ENCODE data around the gene ACACA. TPM values are rescaled to one million over a fixed set of nuclear protein-coding genes. Genes with fewer than 3 reads are reported as not detected.
"Not testable (repeated sequence)": the region's sequence is repeated elsewhere in the genome, so short reads cannot be mapped to it uniquely, and the experiment has no call there.

The ACACA gene
- total RNA-seq, 1 experiment from 2014 or later = 41.7 TPM

GRCh38 chr17:37100231-37100630 lies 306.4 kb downstream of the ACACA start:
- DNase-seq (ENCODE audit: low spot score) = no peak

- no peak for DNase-seq (ENCODE audit: low spot score)
Measured at GRCh38 chr17:37098910-37099664, 307.5 kb downstream of the ACACA start.

DNA sequence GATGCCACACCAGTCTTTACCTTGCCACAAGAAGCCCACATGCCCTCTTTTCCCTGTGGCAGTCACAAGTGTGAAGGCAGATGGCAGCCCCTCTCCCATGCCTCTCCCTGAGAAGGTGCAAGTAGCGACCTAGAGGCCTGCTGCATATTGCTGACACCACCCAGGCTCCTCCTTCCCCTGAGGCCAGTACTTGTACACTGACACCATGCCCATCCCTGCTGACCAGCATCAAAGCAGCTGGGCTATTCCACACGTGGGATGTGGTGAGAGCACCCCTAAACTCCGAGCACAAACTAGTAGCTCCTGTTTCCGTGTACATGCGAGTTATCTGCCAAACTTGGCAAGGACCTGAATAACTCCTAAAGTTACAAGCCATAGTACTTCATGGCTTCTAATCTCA lies 308.5 kb downstream of the ACACA start:
- DNase-seq (ENCODE audit: low spot score) = no peak

- no peak for DNase-seq (ENCODE audit: low spot score)
Measured at GRCh38 chr17:37097154-37097553, 309.5 kb downstream of the ACACA start.

GRCh38 chr17:37096071-37096470 lies 310.6 kb downstream of the ACACA start:
- no peak for DNase-seq (ENCODE audit: low spot score)

DNA sequence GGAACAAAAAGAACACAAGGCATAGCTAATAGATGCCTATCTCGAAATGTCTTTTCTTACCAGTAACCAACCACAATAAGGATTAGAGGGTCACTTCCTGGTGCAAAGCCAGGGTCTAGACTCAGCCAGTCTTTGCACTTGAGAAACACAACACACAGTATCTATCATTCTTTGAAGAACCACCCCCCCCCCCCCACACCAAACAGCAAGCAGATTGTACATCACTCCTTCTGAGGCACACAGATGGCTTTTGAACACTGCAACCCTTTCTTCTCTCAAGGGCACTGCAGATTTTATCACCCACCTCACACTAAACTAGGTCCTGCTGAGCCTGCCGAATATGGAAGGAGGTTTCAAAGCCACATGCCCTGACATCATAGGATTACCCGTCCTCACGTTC lies 312.2 kb downstream of the ACACA start:
- no peak for DNase-seq (ENCODE audit: low spot score)

- no peak for DNase-seq (ENCODE audit: low spot score)
Measured at GRCh38 chr17:37092701-37093100, 313.9 kb downstream of the ACACA start.

GRCh38 chr17:37092071-37092470 lies 314.6 kb downstream of the ACACA start:
- peak; percentile 47 for DNase-seq (ENCODE audit: low spot score)

GRCh38 chr17:37090941-37091340 lies 315.7 kb downstream of the ACACA start:
- no peak for DNase-seq (ENCODE audit: low spot score)

DNA sequence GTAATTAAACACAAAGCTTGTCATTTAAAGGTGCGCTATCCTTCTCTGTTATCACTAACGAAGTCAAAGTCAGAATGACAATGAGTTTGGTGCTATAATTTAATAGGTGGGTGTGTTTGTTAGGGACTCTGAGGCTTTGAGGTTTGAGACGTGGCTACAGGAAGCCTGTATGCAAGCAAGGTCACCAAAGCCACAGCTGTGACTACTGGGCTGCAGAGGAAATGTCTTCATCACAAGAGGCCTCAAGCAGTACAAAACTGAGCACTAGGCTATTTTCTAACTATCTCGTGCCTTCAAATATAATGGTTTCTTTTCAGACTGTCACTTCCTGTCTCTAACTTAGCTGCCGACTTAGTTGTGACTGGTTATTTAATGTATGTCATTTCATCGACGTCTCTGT lies 316.7 kb downstream of the ACACA start:
- DNase-seq (ENCODE audit: low spot score) = no peak

DNA sequence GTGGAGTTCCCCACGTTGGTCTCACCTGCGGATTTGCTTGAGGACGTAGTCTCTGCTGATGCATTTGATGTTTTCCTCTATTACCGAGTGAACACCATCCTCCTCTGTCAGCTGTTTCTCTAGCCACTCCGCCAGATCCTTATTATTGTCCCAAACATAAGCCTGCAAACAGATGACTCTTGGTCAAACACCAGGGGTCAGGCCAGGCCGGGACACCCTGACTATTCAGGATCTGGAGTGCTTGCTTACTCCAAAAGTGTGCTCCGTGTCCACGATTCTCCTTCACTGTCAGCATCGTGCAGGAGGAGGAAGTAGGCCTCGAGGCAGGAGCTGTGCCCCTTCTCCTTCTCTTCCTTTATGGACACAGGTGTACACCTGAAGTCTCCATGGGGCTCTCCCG lies 317.7 kb downstream of the ACACA start:
- DNase-seq (ENCODE audit: low spot score) = no peak

DNA sequence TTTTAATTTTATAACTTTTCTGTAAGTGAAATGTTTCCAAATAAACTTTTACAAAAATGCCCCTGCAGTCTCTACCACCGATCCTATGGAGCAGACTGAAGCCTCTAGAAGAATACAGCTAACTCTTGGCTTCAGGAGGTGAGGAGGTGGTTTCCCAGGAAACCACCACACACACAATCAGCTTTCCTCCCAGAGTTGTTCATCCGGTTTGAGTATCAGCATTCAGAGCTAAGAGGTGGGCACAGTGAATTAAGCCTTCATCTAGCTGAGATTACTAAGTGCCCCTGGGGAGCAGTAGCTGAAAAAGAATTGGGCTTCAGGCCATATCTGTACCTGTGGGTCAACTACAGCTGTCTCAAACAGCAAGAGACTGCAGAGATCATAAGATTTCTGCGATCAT lies 318.2 kb downstream of the ACACA start:
- no peak for DNase-seq (ENCODE audit: low spot score)

DNA sequence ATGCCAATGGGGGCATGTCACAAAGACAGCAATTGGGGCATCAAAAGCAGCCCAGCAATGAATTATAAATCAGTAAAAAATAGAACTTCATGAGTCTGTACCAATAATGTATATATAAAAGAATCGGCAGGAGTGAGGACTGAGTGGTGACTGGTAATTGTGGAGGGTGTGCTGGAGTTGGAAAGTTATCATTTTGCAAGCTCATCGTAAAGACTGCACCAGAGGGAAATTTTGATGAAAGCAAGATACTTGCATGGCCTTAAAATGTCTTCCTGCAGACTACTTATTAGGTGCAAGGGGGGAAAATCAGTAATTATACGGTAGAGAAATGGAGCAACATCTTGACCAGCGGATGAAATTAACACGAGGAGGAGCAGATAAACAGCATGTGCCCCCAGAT lies 319.0 kb downstream of the ACACA start:
- DNase-seq (ENCODE audit: low spot score) = no peak

DNA sequence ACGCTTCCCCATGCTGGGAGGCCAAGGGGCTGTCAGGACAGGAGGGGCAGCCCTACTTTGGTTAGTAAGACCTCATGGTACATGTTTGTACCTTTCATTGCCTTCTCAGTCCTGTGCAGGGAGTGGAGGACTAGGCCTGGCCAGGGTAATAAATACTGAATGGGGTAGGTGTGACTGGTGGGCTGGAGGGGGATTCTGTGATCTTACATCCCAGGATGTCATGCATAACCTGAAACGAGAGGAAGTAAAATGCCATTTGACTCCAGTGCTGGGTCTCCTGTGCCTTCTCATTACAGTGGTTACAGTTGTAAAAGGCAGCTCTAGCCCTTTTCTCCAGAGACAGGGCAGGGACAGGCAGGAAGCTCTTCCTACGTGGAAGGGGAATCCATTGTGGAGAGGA lies 319.7 kb downstream of the ACACA start:
- no peak for DNase-seq (ENCODE audit: low spot score)

DNA sequence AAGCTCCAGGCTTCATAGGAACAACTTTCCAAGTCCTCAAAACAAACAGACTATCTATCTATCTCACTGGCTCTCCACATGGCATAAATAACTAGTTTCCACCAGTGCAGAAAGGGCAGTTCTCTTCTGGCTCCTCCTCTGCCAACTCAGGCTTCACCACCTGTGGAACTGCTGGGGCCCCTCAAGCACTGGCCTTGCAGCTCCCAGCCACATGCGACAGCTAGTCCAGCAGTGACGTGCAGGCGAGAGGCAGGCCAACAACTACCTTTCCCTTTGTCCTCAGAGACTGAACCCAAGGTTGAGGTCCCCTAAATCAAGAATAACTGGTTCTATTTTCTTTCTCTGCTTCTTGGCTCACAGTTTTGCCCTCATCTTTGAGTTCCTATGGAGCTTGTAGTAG lies 320.3 kb downstream of the ACACA start:
- no peak for DNase-seq (ENCODE audit: low spot score)

DNA sequence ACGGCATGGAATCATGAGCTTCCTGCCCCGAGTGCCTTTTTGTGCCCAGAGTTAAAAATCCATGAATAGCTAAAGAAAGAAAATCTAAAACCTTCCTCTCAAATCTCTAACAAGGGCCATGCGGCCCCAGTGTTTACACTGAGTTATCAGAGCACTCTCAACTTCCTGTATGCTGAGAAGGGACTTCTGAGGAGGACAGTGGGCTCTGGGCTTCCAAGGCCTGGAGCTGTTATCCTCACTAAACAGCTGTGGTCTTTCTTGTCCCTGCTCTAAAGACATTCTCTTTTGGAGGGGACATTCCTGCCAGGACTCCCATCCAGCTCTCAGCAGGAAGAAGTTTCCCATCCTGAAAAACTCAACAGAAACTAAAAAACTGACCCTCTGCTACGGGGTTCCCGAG lies 322.3 kb downstream of the ACACA start:
- no peak for DNase-seq (ENCODE audit: low spot score)

DNA sequence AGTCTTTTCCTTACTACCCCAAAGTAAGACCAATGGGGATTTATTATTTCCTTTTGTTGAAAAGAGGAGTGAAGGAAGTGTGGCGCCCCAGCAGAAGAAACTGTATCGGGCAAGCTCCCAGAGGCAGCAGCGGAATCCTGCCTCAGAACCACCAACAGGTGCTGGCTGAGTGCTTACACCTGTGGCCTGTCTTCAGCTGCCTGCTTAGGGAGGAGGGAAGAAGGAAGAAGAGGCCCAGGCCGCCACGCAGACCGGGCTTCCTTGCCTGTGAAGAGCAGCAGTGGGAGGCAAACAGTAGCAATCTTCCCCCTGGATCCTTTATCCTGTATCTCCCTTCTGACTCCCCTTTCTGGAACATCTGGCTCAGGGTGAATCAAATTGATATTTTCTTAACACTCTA lies 323.2 kb downstream of the ACACA start:
- DNase-seq (ENCODE audit: low spot score) = no peak

GRCh38 chr17:37082985-37083384 lies 323.7 kb downstream of the ACACA start:
- DNase-seq (ENCODE audit: low spot score) = no peak

- no peak for DNase-seq (ENCODE audit: low spot score)
Measured at GRCh38 chr17:37082311-37082860, 324.2 kb downstream of the ACACA start.

- no peak for DNase-seq (ENCODE audit: low spot score)
Measured at GRCh38 chr17:37081287-37081686, 325.3 kb downstream of the ACACA start.

GRCh38 chr17:37079735-37080134 lies 326.9 kb downstream of the ACACA start:
- no peak for DNase-seq (ENCODE audit: low spot score)

GRCh38 chr17:37079065-37079708 lies 327.4 kb downstream of the ACACA start:
- no peak for DNase-seq (ENCODE audit: low spot score)

DNA sequence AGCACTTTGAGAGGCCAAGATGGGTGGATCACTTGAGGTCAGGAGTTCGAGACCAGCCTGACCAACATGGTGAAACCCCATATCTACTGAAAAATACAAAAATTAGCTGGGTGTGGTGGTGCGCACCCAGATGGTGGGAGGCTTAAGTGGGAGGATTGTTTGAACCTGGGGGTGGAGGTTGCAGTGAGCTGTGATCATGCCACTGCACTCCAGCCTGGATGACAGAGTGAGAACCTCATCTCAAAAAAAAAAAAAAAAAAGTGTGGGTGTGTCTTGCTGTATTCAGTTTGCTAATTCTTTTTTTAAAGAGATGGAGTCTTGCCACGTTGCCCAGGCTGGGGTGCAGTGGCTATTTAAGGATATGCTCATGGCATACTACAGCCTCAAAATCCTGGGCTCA lies 333.2 kb downstream of the ACACA start:
- DNase-seq (ENCODE audit: low spot score) = not testable (repeated sequence)

Measured in A172 (cell line).